OCI-LY1 (cell line): ENCODE results near the gene PPIG.

Source experiments
- EZH2 ChIP-seq: fragments of 200-600 bp; sonication (generic), shearing (Covaris generic); IDR thresholded peaks from 2 replicates; pipeline ENCODE4 v1.8.0; 2017; ENCODE audit warnings: borderline replicate concordance, mixed run types, mild to moderate bottlenecking, antibody characterized with exemption, low read length, moderate library complexity, mixed read lengths
- TF ChIP-seq, protein P1 (sequence below): fragments of 200-600 bp; sonication (generic), shearing (Covaris generic); IDR thresholded peaks from 2 replicates; pipeline ENCODE4 v1.5.1; 2017; ENCODE audit warnings: mild to moderate bottlenecking, antibody characterized with exemption, low read length, moderate library complexity, mixed read lengths

DNA sequence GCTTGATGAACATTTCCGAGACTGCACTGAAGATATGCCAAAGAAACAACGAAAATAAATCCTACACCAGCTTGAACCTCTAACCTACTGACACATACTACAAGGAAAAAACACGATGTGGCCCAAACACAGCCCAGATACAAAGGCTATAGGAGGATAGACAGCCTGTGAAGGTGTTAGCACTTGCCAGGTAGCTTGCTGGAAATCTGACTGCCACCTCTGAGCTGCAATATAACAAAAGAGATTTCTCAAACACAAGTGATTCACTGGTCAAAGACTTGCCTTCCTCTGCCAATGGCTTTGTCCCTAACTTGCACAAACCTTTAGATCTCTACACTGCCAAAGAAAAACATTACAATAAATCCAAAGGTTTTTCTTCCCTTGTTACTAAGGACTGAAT is 89.0 kb downstream of the PPIG start:
- TF ChIP-seq, protein P1, sequence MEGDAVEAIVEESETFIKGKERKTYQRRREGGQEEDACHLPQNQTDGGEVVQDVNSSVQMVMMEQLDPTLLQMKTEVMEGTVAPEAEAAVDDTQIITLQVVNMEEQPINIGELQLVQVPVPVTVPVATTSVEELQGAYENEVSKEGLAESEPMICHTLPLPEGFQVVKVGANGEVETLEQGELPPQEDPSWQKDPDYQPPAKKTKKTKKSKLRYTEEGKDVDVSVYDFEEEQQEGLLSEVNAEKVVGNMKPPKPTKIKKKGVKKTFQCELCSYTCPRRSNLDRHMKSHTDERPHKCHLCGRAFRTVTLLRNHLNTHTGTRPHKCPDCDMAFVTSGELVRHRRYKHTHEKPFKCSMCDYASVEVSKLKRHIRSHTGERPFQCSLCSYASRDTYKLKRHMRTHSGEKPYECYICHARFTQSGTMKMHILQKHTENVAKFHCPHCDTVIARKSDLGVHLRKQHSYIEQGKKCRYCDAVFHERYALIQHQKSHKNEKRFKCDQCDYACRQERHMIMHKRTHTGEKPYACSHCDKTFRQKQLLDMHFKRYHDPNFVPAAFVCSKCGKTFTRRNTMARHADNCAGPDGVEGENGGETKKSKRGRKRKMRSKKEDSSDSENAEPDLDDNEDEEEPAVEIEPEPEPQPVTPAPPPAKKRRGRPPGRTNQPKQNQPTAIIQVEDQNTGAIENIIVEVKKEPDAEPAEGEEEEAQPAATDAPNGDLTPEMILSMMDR = no peak
- TF ChIP-seq EZH2 = no peak
